Spinal cord (tissue), 10 donors: ENCODE measurements around the gene UBE2Q2. TPM values are rescaled to one million over a fixed set of nuclear protein-coding genes. Genes with fewer than 3 reads are reported as not detected.
A peak's percentile ranks its signal among the peaks of the same experiment; 100 is the strongest.

ENCODE experiments used
- DNase-seq, 6 donors: peaks; one replicate each; pipeline versions ENCODE4 v3.0.0 to v3.0.0-alpha.2; 2013 to 2015; ENCODE audit warnings: low spot score in 6 of 6, low read depth in 4 of 6
- H3K27ac ChIP-seq: one replicate; pipeline ENCODE4 v1.5.1; 2013; ENCODE audit warnings: low read depth, low read length, control low read depth
- H3K27me3 ChIP-seq: one replicate; pipeline ENCODE4 v1.6.1; 2013; ENCODE audit warnings: low read length; ENCODE audit not compliant: control insufficient read depth, insufficient read depth
- H3K36me3 ChIP-seq: one replicate; pipeline ENCODE4 v1.6.1; 2013; ENCODE audit warnings: low read length; ENCODE audit not compliant: control insufficient read depth, insufficient read depth
- H3K4me1 ChIP-seq: one replicate; pipeline ENCODE4 v1.6.1; 2013; ENCODE audit warnings: low read length; ENCODE audit not compliant: control insufficient read depth, insufficient read depth
- H3K4me3 ChIP-seq: one replicate; pipeline ENCODE4 v1.5.1; 2013; ENCODE audit warnings: low read depth, low read length, control low read depth
- H3K9me3 ChIP-seq: one replicate; pipeline ENCODE4 v1.6.1; 2013; ENCODE audit warnings: low read length; ENCODE audit not compliant: control insufficient read depth, insufficient read depth
- WGBS: methylation state at CpG from one replicate; pipeline ENCODE4 v1.1.5; 2013; ENCODE audit warnings: missing lambda C conversion rate; ENCODE audit not compliant: insufficient coverage; 5-methylcytosine and 5-hydroxymethylcytosine counted together
- polyA plus RNA-seq, 2 donors: library from polyadenylated mRNA; unstranded; fragments of 120-200 nt; gene quantifications; one replicate each; pipeline ENCODE4 v1.2.1, GENCODE V29; 2013; ENCODE audit not compliant: insufficient read length in 2 of 2
- total RNA-seq, 2 donors: library from RNA; depleted of rRNA in 1 of 2; stranded (reverse); fragments of 120-200 nt in 1 of 2; fragments of >200 nt in 1 of 2; gene quantifications; one replicate each; pipeline versions ENCODE4 v1.2.3 to v1.2.4, GENCODE V29; 2013 to 2014
- donor health status: healthy.

Gene UBE2Q2
- total and polyA plus RNA-seq, 4 donors = 46.6 to 60.5 (median 56.1) TPM

DNA sequence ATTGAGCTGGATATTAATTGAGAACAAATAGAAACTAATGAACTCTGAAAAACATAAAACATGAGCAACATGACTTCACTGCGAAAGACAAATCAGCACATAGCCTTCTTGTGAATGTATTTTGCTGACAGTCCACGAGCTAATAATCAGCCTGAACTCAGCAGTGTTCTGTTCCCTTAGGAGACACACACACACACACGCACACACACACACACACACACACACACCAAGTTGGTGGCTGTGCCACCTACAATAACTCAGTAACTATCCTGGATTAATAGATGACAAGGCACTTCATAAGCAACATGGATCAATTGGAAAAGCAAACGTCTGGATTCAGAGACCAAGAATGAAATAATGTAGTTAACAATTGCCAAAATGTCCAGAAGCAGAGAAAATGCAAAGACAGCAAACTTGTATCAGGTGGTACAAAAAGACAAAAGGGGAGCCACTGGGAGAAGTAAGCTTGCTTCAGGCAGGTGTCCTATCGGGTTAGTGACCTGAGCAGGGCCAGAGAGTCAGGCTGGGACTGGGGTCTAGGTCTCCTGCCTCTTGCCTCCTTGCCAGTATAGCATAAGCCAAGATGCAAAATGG, 20.5 kb upstream of the UBE2Q2 start:
- H3K9me3 ChIP-seq = no peaks in the 10 kb centered on the region
- peak in 1 of 6 donors; percentile 39 for DNase-seq
- no peak overlapping the region for H3K4me3 ChIP-seq
- H3K36me3 ChIP-seq = no peaks in the 10 kb centered on the region
- no peak overlapping the region for H3K27ac ChIP-seq
- 65% methylated on average over 2 of the region's 5 CpGs for WGBS
- H3K27me3 ChIP-seq = no peaks in the 10 kb centered on the region
- H3K4me1 ChIP-seq = no peaks in the 10 kb centered on the region

DNA sequence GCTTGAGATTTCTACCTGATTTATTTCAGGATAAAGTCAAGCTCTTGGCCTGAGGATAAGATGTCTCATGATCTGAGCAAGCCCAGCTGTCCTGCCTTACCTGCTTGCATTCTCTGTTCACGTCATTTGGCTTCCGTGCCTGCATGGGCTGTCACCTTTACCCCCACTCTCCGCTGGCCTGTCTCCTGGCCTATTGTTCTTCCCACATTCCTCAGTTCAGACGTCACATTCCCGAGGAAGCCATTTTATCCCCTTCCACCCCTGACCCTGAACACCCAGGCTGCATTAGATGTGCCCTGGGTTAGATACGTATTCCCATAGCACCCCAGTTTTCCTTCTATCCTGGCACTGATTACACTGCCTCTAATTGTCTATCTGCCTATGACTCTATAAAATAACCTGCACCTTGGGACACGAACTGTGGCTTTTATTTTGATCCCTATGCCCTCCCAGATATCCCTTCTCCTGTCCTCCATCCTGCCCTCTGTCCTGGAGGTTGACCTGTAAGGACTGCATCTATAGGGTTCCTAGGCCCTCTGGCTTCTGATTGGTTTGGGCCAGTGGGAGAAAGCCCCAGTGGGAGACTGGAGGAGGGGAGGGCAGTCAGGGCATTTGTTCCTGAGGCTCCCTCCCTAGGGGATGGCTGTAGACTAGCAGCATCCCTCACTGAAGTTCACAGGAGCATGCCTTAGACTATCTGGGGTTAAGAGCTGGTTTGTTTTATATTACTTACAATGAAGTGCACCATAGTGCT, 19.2 kb upstream of the UBE2Q2 start:
- Histone ChIP-seq H3K9me3 (no peaks in the 10 kb centered on the region), H3K36me3 (no peaks in the 10 kb centered on the region), H3K4me3 (no peak overlapping the region), H3K27me3 (no peaks in the 10 kb centered on the region), H3K27ac (no peak overlapping the region), H3K4me1 (no peaks in the 10 kb centered on the region)
- no peak for DNase-seq
- 48% methylated on average over 7 of the region's 7 CpGs for WGBS

DNA sequence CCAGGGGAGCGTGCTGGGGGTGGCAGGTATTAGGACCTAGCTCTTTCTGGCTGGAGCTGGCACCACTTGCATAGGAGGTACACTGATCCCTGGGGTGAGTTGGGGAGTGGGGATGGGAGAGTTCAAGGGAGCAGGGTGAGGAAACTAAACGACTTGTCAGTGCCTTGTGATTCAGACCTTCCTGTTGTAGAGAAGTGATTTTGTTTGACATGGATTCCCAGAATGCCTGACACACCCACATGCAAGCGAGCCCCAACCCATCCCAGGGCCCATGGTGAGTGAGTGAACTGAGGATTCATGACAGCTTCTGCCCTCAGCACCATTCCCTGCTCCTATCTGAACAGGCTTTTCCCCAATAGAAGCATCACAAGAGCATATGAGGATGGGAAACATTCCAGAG, 15.6 kb upstream of the UBE2Q2 start:
- Histone ChIP-seq H3K36me3 (no peaks in the 10 kb centered on the region), H3K27ac (no peak overlapping the region), H3K9me3 (no peaks in the 10 kb centered on the region), H3K4me3 (no peak overlapping the region), H3K27me3 (no peaks in the 10 kb centered on the region), H3K4me1 (no peaks in the 10 kb centered on the region)
- DNase-seq = no peak
- WGBS = 92% methylated on average over 1 of the region's 3 CpGs

GRCh38 chr15:75828429-75828828, 14.8 kb upstream of the UBE2Q2 start:
- Histone ChIP-seq H3K27me3 (no peaks in the 10 kb centered on the region), H3K4me1 (no peaks in the 10 kb centered on the region), H3K9me3 (no peaks in the 10 kb centered on the region), H3K27ac (no peak overlapping the region), H3K36me3 (no peaks in the 10 kb centered on the region), H3K4me3 (no peak overlapping the region)
- WGBS = 80% methylated on average over 1 of the region's 9 CpGs
- DNase-seq = no peak

DNA sequence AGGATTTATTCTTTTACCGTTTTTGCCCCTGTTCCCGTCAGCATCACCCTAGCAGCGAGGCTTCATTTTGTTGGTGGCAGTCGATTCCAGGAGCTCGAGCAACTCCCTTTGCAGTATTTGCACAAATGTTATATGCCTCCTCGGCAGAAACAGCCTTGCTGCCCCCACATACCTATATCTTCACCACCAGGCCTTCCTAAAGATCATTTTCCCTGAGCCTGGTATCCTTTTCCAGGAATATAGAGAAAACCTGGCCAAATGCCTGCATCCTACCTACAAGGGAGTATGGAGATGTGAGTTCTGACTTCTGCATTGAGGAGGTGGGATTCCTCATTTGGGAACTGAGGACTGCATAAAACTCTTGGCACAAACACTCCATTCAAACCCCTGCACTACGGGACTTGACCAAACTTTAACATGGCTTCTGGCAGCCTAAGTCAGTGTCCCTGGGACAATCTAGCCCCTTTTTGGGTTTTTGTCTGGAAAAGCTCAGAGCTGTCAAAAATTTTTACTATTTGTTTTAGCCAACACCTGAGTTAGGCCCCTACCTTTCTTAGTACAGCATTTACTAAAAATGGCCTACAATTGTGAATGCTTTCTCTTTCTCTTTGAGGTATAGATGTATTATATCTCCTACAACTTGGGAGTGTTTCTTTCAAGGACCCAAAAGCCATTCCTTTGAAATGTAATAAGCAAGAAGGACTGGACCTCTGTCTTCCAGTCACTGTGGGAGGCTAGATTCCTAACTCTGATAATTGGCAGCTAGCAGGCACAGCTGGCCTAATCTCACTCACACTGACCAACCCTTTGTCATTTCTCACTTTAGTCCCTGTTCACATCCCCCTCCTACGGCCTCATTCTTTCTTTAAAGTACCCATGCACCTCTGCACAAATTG, 12.1 kb upstream of the UBE2Q2 start:
- no peak for DNase-seq
- no peaks in the 10 kb centered on the region for H3K9me3 ChIP-seq
- no peaks in the 10 kb centered on the region for H3K4me1 ChIP-seq
- WGBS = 82% methylated on average over 4 of the region's 8 CpGs
- H3K4me3 ChIP-seq = no peak overlapping the region
- H3K27me3 ChIP-seq = no peaks in the 10 kb centered on the region
- no peaks in the 10 kb centered on the region for H3K36me3 ChIP-seq
- no peak overlapping the region for H3K27ac ChIP-seq

DNA sequence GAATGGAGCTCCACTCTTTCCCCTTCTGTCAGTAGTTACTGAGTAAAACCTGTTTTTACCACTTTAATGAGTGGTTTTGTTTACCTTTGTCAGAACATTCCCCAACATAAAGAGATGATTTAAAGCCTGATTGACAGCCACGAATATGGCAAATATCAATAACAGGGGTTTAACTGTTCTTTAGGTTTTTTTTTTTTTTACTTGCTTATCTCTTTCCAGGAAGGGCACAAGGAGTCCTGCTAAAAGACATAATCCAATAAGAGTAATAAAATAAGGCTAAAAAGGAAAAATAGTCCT, 11.5 kb upstream of the UBE2Q2 start:
- no peak overlapping the region for H3K4me3 ChIP-seq
- no peaks in the 10 kb centered on the region for H3K4me1 ChIP-seq
- no peaks in the 10 kb centered on the region for H3K27me3 ChIP-seq
- DNase-seq = no peak
- no CpG with 5 or more reads among the region's 1 CpG for whole genome bisulfite sequencing
- H3K9me3 ChIP-seq = no peaks in the 10 kb centered on the region
- no peaks in the 10 kb centered on the region for H3K36me3 ChIP-seq
- H3K27ac ChIP-seq = no peak overlapping the region

DNA sequence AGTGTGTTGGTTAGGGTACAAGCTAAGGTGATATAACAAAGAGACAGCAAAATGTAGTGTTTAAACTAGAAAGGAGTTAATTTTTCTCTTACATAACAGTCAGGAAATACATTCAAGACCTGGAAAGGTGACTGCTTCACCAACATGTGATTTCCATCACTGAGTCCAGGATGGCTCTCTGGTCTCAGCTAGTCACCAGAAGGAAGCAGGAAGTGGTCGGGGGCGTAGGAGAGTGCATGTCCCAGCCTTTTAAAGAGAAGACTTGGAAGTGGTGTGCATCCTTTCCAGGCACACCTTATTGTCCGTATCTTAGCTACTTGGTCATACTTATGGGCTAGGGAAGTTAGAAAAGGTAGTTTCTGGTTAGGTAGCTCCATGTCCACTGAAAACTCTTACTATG, 11.1 kb upstream of the UBE2Q2 start:
- Histone ChIP-seq H3K36me3 (no peaks in the 10 kb centered on the region), H3K4me3 (no peak overlapping the region), H3K27ac (no peak overlapping the region), H3K9me3 (no peaks in the 10 kb centered on the region), H3K4me1 (no peaks in the 10 kb centered on the region), H3K27me3 (no peaks in the 10 kb centered on the region)
- no peak for DNase-seq
- whole genome bisulfite sequencing = 86% methylated on average over 1 of the region's 3 CpGs

DNA sequence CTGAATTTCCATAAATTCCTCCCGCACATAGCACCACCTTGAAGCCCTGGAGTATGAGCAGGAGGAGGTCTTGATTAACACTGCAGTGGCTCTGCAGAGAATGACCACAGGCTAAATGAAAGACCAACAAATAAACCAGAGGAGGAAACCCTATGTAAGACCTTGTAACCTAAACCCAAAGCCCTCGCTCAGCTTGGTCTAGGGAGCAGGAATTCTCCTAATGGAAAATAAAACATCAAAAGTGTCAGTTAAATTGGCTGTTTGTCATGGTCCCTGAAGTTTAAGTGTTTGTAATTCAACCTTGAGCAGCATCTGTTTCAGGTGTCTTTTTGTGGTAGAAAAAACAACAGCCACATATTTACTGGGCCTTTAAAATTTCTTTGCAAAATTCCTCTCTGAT, 9.2 kb upstream of the UBE2Q2 start:
- peak in 1 of 6 donors; percentile 8 for DNase-seq
- Histone ChIP-seq H3K27me3 (no peaks in the 10 kb centered on the region), H3K27ac (no peak overlapping the region), H3K36me3 (no peaks in the 10 kb centered on the region), H3K9me3 (no peaks in the 10 kb centered on the region), H3K4me1 (no peaks in the 10 kb centered on the region), H3K4me3 (no peak overlapping the region)
- no CpG with 5 or more reads among the region's 2 CpGs for WGBS

GRCh38 chr15:75835990-75836958, 7.0 kb upstream of the UBE2Q2 start:
- Histone ChIP-seq H3K27ac (no peak overlapping the region), H3K36me3 (no peaks in the 10 kb centered on the region), H3K27me3 (no peaks in the 10 kb centered on the region), H3K4me3 (no peak overlapping the region), H3K4me1 (no peaks in the 10 kb centered on the region), H3K9me3 (no peaks in the 10 kb centered on the region)
- no peak for DNase-seq
- no CpG with 5 or more reads among the region's 2 CpGs for WGBS
